GM21529 (cell line): ENCODE measurements around the gene SPOCK2.

ENCODE experiments used
- ATAC-seq: cut with Tn5 transposase; IDR thresholded peaks from one replicate; pipeline ENCODE4 v1.9.1; 2021; ENCODE audit not compliant: unreplicated experiment

SPOCK2 gene

DNA sequence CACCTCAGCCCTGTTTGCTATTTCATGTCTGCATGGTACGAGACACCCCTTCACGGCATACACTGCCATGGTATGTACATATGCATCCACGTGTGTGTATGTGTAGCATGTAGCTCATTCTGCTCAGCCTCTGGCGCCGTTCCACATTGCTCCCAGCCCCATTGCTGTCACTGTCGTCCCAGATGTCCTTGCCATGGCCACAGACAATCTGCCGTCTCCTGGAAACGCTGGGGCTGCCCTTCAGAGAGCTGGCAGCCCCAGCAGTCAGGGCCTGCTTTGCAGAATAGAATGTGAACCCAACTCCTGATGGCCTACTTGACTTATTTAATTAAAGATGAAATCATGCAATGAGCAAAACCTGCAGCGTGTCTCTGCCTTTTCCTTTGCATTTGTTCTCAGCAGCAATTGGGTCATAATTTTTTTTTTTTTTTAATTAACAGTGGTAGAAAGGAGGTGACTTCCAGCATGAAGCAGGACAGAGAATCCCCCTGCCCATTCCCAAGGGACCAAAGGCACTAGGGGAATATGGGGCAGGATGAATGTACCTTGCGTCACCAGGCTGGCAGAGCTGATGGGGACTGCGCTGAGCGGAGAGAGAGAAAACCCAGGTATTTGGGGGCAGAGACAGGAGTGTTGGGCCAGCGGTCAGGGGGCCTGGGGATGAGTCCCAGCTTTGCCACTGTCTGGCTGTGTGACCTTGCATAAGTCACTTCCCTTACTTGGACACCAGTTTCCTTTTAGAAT is 75.0 kb downstream of the SPOCK2 start:
- no peak for ATAC-seq

DNA sequence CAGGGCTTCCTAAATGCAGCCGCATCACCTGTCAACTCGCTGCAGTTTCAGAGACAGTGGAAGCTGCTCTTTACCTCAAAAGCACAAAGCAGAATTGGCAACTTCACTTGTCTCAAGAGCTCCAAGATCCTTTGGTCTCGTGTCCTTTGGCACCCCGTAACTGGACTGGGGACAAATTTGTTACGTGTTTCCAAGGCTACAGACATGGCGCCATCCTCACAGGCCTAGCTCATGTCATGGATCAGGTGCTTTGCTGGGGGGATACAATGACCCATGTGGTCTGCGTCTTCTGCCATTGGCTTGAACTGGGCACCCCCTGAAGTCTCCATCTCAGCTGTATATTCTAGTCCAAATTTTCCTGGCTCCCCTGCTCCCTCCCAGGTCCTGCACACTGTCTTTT is 75.6 kb downstream of the SPOCK2 start:
- no peak for ATAC-seq

DNA sequence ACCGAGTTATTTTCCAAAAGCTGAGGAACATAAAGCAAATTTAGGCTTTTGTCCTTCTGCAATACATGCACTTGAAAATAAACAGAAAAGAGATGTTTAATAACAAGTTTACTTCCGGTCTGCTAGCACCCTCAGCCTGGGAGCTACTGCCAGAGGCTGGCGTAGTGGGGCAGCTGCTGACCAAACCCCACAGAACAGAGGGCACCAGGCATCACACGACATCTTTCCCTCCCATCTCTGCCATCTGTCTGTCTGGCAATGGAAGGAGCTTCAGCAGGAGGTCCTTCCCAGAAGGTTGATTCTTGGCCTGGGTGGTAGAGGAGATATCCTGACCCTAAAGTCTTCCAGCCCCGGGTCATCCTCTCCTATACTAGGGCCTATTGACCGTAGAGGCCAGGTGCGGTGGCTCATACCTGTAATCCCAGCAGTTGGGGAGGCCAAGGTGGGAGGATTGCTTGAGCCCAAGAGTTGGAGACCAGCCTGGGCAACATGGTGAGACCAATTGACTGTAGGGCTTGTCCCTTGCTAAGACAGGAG is 76.3 kb downstream of the SPOCK2 start:
- no peak for ATAC-seq

DNA sequence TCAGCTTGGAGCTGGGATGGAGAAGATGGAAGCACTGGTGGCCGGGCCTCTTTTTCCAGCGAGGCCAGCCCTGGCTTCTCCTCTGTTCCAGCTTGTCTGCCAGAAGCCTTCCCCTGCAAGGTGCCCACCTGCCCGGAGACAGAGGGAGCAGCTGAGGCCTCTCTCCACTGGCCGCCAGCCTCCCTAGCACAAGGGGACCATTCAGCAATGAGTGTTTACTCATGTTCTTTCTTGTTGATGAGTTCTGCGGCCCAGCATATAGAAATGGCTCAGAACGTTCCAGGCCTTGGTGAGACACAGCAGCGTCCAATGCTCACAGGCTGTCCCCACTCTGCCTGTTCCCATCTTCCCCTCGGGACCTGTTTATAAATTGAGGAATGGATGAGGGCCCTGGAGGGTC is 76.9 kb downstream of the SPOCK2 start:
- ATAC-seq, result no peak

DNA sequence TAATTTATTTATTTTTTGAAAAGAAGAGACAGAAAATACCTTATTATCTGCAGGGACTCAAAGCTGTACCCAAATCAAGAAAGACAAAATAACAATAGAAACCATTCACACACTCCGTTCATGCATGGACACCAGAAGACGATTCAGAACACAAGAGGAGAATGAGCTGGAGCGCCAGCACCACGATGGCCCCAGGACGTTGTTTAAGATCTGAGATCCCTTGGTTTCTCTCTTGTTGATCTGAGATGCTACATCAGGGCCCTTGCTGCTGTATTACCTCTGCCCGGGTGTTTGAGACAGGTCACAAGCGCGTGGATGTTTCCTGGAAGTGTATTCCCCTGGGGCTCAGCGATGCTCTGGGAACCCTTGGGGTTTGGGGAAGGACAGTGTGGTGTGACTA is 77.3 kb downstream of the SPOCK2 start:
- ATAC-seq, result no peak

DNA sequence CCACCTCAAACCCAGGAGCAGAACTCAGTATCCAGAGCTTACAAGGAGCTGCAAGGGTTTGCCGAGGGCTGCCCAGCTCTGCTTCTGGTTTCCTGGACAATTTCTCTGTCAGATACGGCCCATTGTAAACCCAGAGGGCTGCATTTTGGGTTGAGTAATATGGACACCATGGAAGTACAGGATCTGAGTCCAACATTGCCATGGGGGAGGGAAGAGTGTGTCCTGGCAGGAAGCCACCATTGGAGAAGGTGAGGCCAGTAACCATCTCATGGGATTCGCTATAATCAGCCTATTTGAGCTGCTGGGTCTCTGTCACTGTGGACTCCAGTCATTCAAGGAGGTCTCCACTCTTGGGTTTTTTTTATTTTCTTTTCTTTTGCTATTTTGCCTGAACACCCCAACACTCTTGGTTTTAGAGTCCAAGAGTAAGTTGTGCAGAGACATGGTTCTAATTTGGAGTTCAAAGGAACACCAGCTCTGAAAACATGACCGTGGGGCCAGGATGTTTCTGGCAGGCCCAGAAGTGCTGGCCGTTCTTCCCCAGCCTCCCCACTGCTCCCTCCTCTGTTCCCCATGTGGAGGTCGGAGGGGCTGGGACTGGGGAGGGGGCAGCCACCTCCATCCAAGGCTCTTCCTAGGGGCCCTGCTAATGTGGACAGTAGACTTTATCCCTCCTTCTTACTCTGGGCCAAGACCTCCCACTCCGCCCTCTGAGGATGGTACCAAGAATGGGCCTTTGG is 77.9 kb downstream of the SPOCK2 start:
- no peak for ATAC-seq

DNA sequence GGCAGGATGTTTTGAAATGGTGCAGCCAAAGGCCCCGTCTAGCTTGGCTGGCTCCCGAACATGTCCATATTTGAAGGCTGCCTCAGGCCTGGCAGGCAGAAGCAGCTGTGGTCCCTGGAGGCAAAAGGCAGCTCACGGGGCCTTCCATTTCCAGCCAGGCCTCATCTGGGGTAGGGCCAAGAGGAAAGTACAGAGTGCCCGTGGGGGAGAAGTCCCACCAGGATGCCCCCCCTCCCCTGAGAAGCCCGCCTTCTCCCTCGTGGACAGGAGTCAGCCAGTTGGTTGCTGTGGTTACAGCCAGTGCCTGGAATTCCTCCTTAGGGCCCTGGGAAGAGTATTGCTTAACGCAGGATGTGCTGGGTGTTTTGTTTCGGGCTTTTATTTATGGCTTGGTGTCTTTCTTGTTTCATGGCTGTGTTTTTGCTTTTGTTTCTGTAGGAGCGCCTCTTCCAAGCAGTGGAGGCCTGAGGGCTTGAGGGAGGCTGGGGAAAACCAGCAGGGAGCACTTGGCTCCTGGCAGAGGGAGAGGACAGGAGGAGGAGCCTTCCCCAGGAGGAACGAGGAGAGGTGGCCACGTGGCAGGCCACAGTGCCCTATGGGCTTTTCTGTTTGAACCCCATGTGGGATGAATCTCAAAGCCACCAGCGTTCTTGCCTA is 78.8 kb downstream of the SPOCK2 start:
- ATAC-seq, result no peak

DNA sequence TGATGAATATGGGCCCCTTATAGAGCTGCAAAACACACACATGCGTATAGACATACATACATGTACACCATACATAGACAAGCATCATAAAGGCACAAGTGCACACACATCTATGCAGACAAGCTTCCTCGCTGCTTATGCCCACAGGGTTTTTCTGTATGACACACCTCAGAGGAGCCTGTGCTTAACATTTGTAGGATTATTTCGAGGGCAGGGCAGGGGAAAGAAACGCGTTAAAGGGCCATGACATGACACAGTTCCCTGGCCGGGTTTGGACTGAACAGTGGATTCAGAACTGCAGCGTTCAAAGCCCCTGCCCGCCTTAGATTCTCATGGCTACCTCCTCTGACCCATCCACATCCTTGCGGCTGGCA is 79.3 kb downstream of the SPOCK2 start:
- no peak for ATAC-seq
